H54 (cell line): ENCODE data around the gene CNTNAP2.

ENCODE experiments used
- DNase-seq: peaks from one replicate; pipeline ENCODE4 v3.0.0; 2011; ENCODE audit warnings: low spot score, mixed read lengths; ENCODE audit not compliant: insufficient read length
- FAIRE-seq: peaks from 3 replicates; lab custom pipeline; 2011; peaks lifted over from hg19 to GRCh38; lab: Jason Lieb, UNC
- POLR2A ChIP-seq: IDR thresholded peaks from 2 replicates; pipeline ENCODE4 v1.6.1; 2011; ENCODE audit warnings: low read depth, mild to moderate bottlenecking, low read length

The CNTNAP2 gene

DNA sequence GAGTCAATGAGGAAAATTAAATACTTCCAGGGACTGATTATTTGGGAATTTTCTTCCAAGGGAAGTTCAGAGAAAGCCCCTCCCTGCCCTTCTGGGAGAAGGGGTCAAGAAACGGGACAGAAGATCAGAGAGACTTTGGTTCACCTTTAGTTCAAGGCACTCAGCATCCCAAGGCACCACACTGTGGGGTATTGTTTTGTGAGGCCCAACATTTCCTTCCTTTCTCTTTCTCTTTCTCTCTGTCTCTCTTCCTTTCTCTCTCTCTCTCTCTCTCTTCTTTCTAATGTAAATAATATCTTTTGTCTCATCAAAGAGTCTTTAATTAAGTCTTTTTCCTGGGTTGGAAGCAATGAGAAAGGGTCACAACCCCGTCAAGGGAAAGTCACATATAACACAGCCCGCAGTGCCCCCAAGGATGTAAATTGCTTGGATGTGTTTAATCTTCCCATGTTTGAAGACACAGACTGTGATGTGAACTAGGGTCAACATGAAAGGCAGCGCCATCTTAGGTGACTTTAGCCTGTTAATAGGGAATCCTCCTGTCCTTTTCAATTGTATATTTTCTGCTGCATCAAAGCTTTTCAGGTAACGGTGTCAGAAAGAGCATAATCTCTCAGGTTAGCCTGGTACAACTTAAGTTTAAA, 1490.7 kb downstream of the CNTNAP2 start:
- TF ChIP-seq POLR2A = no peak
- DNase-seq (no peak), FAIRE-seq (no peak)

DNA sequence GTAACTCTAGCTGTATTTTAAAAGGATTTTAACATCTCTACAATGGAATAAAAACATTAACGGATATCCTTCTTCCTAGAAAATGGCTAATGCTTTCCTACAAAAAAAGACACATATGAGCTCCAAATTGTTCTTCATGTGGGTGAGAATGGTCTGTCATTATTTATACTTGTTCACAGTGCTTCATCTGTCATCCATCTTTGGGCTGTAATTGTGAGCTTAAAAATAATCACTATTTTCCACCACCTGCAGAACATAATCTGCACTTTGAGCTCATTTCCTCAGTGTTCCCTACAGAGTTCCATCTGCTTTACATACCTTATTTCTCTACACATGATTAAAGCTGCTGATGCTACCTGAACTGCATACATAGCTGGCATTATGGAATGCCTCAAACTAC, 1494.8 kb downstream of the CNTNAP2 start:
- FAIRE-seq (no peak), DNase-seq (no peak)
- no peak for TF ChIP-seq POLR2A

DNA sequence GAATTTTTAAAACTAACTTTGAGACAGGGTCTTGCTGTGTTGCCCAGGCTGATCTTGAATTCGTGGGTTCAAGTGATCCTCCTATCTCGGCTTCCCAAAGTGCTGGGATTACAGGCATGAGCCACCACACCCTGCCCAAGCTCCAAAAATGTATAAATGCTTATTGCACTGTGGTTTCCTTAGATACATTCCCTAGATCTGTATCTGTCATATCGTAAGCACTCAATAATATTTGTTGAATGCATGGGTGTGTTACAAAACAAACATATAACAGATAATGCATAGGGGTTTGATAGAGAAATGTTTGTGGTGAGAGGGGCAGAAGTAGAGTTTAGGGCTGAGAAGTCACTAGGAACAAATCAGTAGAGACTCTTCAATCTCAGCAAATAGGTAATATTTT, 1518.7 kb downstream of the CNTNAP2 start:
- no peak for FAIRE-seq
- no peak for DNase-seq
- TF ChIP-seq POLR2A = no peak

DNA sequence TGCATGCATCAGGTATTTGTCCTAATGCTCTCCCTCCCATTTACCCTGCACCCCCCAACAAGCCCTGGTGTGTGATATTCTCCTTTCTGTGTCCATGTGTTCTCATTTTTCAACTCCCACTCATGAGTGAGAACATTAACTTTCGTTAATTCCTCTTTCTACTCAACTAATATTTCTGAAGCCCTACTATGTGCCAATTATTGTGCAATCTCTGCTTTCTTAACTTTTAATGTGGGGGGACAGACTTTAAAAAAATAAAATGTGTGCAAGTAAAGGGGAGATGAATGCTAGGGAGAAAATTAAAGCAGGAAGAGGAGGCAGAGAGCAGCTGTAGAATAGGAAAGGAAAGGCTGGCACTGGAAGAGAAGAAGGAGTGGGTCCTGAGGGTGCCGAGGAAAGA, 1520.0 kb downstream of the CNTNAP2 start:
- FAIRE-seq (no peak), DNase-seq (no peak)
- TF ChIP-seq POLR2A = no peak

GRCh38 chr7:147638566-147638965, 1522.0 kb downstream of the CNTNAP2 start:
- FAIRE-seq = no peak
- no peak for TF ChIP-seq POLR2A
- DNase-seq = no peak

DNA sequence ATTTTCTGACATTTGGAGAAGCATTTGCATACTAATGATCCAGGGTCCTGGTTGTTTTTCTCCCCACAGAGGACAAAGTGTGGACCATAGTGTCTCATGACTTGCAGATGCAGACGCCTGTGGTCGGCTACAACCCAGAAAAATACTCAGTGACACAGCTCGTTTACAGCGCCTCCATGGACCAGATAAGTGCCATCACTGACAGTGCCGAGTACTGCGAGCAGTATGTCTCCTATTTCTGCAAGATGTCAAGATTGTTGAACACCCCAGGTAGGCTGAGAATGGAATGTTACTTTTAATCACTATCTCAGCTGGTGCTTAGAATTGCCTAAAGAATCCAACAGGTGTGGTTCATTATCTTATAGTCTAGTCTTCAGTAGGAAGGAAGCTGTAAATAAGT, 1522.4 kb downstream of the CNTNAP2 start:
- no peak for FAIRE-seq
- no peak for TF ChIP-seq POLR2A
- no peak for DNase-seq

GRCh38 chr7:147639751-147640150, 1523.2 kb downstream of the CNTNAP2 start:
- TF ChIP-seq POLR2A = no peak
- FAIRE-seq (no peak), DNase-seq (no peak)

DNA sequence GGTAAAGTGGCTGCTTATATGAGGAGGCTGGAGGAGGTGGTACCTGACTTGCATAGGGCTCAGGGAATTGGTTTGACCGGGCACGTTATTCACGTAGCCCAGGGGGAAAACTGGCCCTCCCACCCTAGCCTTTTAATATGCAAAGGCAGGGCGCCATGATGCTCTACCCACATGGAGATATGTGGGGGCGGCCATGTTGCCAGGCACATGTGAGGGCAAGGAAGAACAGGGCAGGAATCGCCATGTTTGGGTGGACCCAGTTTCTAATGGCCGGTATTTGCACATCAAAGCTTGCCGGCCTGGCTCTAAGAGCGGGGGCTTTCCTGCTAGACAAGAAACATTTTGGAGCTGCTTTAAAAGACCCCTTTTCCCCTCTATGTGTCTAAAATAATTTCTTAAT, 1524.2 kb downstream of the CNTNAP2 start:
- FAIRE-seq (no peak), DNase-seq (no peak)
- no peak for TF ChIP-seq POLR2A

- FAIRE-seq = no peak
- no peak for DNase-seq
- no peak for TF ChIP-seq POLR2A
Measured at GRCh38 chr7:147646568-147646967, 1530.0 kb downstream of the CNTNAP2 start.

DNA sequence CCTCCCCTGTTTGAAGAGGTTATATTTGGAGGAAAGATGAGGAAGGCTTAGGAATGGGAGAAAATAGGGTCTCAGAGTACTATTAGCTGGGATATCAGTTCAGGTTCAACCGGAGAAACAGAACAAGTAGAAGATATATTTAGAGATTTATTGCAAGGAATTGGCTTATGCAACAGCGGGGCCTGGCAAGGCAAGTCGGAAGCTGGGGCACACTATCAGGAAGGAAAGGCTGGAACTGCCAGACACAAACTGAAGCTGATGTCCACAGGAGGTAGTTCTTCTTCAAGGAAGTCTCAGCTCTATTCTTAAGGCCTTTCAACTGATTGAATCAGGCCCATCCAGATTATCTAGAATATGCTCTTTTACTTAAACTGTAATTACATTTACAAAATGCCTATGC, 1534.4 kb downstream of the CNTNAP2 start:
- no peak for FAIRE-seq
- TF ChIP-seq POLR2A = no peak
- DNase-seq = no peak

- TF ChIP-seq POLR2A = no peak
- DNase-seq (no peak), FAIRE-seq (no peak)
Measured at GRCh38 chr7:147651601-147652000, 1535.0 kb downstream of the CNTNAP2 start.

GRCh38 chr7:147653456-147653855, 1536.9 kb downstream of the CNTNAP2 start:
- no peak for TF ChIP-seq POLR2A
- FAIRE-seq = no peak
- DNase-seq = no peak

- TF ChIP-seq POLR2A = no peak
- FAIRE-seq = no peak
- no peak for DNase-seq
Measured at GRCh38 chr7:147658392-147658967, 1541.9 kb downstream of the CNTNAP2 start.

GRCh38 chr7:147659036-147659995, 1542.7 kb downstream of the CNTNAP2 start:
- no peak for FAIRE-seq
- TF ChIP-seq POLR2A = no peak
- DNase-seq = no peak
